GM19240 (cell line): ENCODE results near the gene KNDC1.
A peak's percentile ranks its signal among the peaks of the same experiment; 100 is the strongest.
"Not testable (repeated sequence)": the region's sequence is repeated elsewhere in the genome, so short reads cannot be mapped to it uniquely, and the experiment has no call there.

Experiments
- DNase-seq: peaks from one replicate; pipeline ENCODE4 v3.0.0; 2011; ENCODE audit warnings: low spot score; ENCODE audit not compliant: insufficient read length

KNDC1 gene

GRCh38 chr10:133258818-133259601 lies 99.0 kb downstream of the KNDC1 start:
- DNase-seq: no peak

GRCh38 chr10:133259602-133259989 lies 99.6 kb downstream of the KNDC1 start:
- no peak for DNase-seq

- peak; percentile 73 for DNase-seq
Observed at GRCh38 chr10:133260895-133261725, 101.1 kb downstream of the KNDC1 start.

GRCh38 chr10:133261726-133262325 lies 101.8 kb downstream of the KNDC1 start:
- peak; percentile 90 for DNase-seq

GRCh38 chr10:133262696-133263095 lies 102.7 kb downstream of the KNDC1 start:
- DNase-seq: no peak

GRCh38 chr10:133263674-133264073 lies 103.7 kb downstream of the KNDC1 start:
- no peak for DNase-seq

GRCh38 chr10:133264461-133264860 lies 104.4 kb downstream of the KNDC1 start:
- DNase-seq: no peak

GRCh38 chr10:133265052-133265451 lies 105.0 kb downstream of the KNDC1 start:
- DNase-seq: not testable (repeated sequence)

GRCh38 chr10:133266056-133266795 lies 106.2 kb downstream of the KNDC1 start:
- DNase-seq: no peak

GRCh38 chr10:133267293-133267692 lies 107.3 kb downstream of the KNDC1 start:
- DNase-seq: no peak

- DNase-seq: no peak
Observed at GRCh38 chr10:133267829-133268228, 107.8 kb downstream of the KNDC1 start.

GRCh38 chr10:133268532-133268931 lies 108.5 kb downstream of the KNDC1 start:
- DNase-seq: no peak

- DNase-seq: no peak
Observed at GRCh38 chr10:133269367-133269766, 109.3 kb downstream of the KNDC1 start.

- no peak for DNase-seq
Observed at GRCh38 chr10:133270204-133270603, 110.2 kb downstream of the KNDC1 start.

- DNase-seq: no peak
Observed at GRCh38 chr10:133270773-133271297, 110.8 kb downstream of the KNDC1 start.

GRCh38 chr10:133271521-133272300 lies 111.7 kb downstream of the KNDC1 start:
- DNase-seq: no peak

GRCh38 chr10:133272301-133272963 lies 112.4 kb downstream of the KNDC1 start:
- DNase-seq: no peak

GRCh38 chr10:133272964-133273420 lies 113.0 kb downstream of the KNDC1 start:
- DNase-seq: no peak

- DNase-seq: no peak
Observed at GRCh38 chr10:133273534-133274143, 113.6 kb downstream of the KNDC1 start.
